Fibroblast of skin of abdomen (primary cell): ENCODE measurements around the gene INTS14. TPM values are rescaled to one million over a fixed set of nuclear protein-coding genes. Genes with fewer than 3 reads are reported as not detected.
A peak's percentile ranks its signal among the peaks of the same experiment; 100 is the strongest.

Source experiments
- DNase-seq: peaks from one replicate; pipeline ENCODE4 v3.0.0-alpha.2; 2013
- polyA plus RNA-seq, 2 experiments: library from polyadenylated mRNA; unstranded; fragments of 120-200 nt; gene quantifications; one replicate each; pipeline ENCODE4 v1.2.1, GENCODE V29; 2013; ENCODE audit not compliant: insufficient read length in 2 of 2

INTS14 gene
- polyA plus RNA-seq (2013, experiment 1 of 2; ENCODE audit: insufficient read length) = 33.9 TPM
- 33.4 TPM for polyA plus RNA-seq (2013, experiment 2 of 2; ENCODE audit: insufficient read length)

- DNase-seq = peak; percentile 96
Observed at GRCh38 chr15:65610871-65611718, at the start of gene INTS14. Gene INTS14, minus strand, starts transcription at chr15:65611131. Its CDS starts 3,751 bp downstream, at chr15:65607380.

GRCh38 chr15:65659502-65660052 lies 48.6 kb upstream of the INTS14 start:
- DNase-seq = no peak

- DNase-seq = no peak
Observed at GRCh38 chr15:65655457-65655856, 44.5 kb upstream of the INTS14 start.

- peak; percentile 45 for DNase-seq
Observed at GRCh38 chr15:65655026-65655425, 44.1 kb upstream of the INTS14 start.

GRCh38 chr15:65653801-65654521 lies 43.0 kb upstream of the INTS14 start:
- DNase-seq = no peak

GRCh38 chr15:65653341-65653740 lies 42.4 kb upstream of the INTS14 start:
- DNase-seq = peak; percentile 36

GRCh38 chr15:65651831-65652749 lies 41.2 kb upstream of the INTS14 start:
- no peak for DNase-seq

- no peak for DNase-seq
Observed at GRCh38 chr15:65651042-65651322, 40.1 kb upstream of the INTS14 start.

GRCh38 chr15:65650312-65651041 lies 39.5 kb upstream of the INTS14 start:
- DNase-seq = no peak

- DNase-seq = peak; percentile 71
Observed at GRCh38 chr15:65646486-65646885, 35.6 kb upstream of the INTS14 start.

GRCh38 chr15:65645392-65645791 lies 34.5 kb upstream of the INTS14 start:
- no peak for DNase-seq

- no peak for DNase-seq
Observed at GRCh38 chr15:65644282-65644681, 33.4 kb upstream of the INTS14 start.

- DNase-seq = no peak
Observed at GRCh38 chr15:65642594-65642993, 31.7 kb upstream of the INTS14 start.

GRCh38 chr15:65641768-65642475 lies 31.0 kb upstream of the INTS14 start:
- DNase-seq = no peak

GRCh38 chr15:65639509-65639908 lies 28.6 kb upstream of the INTS14 start:
- DNase-seq = no peak

- peak; percentile 80 for DNase-seq
Observed at GRCh38 chr15:65638681-65639089, 27.8 kb upstream of the INTS14 start.

- no peak for DNase-seq
Observed at GRCh38 chr15:65638109-65638508, 27.2 kb upstream of the INTS14 start.

GRCh38 chr15:65634356-65634755 lies 23.4 kb upstream of the INTS14 start:
- DNase-seq = no peak

GRCh38 chr15:65633752-65634151 lies 22.8 kb upstream of the INTS14 start:
- DNase-seq = no peak

- DNase-seq = no peak
Observed at GRCh38 chr15:65632780-65633375, 21.9 kb upstream of the INTS14 start.

GRCh38 chr15:65631503-65631902 lies 20.6 kb upstream of the INTS14 start:
- DNase-seq = no peak
